ENCODE data around the gene PTGES3. TPM values are rescaled to one million over a fixed set of nuclear protein-coding genes. Genes with fewer than 3 reads are reported as not detected.
"Not testable (repeated sequence)": the region's sequence is repeated elsewhere in the genome, so short reads cannot be mapped to it uniquely, and the experiment has no call there.

The PTGES3 gene, protein sequence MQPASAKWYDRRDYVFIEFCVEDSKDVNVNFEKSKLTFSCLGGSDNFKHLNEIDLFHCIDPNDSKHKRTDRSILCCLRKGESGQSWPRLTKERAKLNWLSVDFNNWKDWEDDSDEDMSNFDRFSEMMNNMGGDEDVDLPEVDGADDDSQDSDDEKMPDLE
- total RNA-seq, result 100 to 1,000 TPM; 166 to 192 TPM

DNA sequence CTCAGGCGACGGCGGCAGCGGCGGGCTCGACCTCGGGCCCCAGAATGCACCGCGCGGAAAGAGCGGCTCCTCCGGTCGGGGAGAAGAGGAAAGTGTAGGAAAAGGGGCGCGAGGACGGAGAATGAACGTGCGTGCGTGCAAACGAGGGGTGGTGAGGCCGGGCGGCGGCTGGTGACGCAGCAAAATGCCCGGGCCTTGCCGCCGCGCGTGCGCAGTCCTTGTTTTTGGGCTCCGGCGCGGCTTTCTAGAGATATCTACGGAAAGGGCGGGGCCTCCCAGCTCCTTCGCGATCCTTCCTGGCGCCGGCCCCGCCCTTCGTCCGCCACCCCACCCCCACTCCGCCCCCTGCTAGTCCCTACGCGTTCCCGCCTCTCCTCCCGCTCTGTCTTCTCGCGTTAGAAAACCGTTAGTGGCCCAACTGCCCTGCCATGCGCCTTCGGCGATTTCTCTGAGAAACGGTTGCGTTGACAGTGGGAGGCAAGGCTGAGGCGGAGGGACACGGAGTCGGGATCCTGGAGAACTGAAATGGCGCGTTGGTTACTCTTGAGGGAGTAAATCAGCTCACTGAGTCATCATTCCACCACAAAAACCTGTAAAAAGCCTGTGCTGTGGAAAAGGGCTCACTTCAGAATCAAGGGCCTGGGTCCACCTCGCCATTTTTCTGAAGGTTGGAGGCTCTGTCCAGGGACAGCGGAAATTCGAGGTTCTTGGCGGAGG is at the start of gene PTGES3:
Gene PTGES3 (minus strand): TSS at position 156 of the 717 bp plus-strand sequence. CDS start 285 bp downstream, outside the sequence.
- ATAC-seq (replicated peaks in 1 of 2) (peak; percentile 83 to 84), DNase-seq (peak; percentile 98 to 99)
- H3K9me3 Mint-ChIP-seq, result no peaks in the 10 kb centered on the region
- H3K4me3 Mint-ChIP-seq, result peak within 1 kb of the TSS; percentile 95 to 99
- peaks cover 11 to 32% of the 10 kb centered on the region in 2 donors for H3K36me3 Mint-ChIP-seq (ENCODE audit: insufficient read depth in 2 of 2)
- H3K4me1 Mint-ChIP-seq (ENCODE audit: low read depth), result peaks cover 39% of the 10 kb centered on the region
- H3K27me3 Mint-ChIP-seq (ENCODE audit: low read depth), result no peaks in the 10 kb centered on the region
- peak within 1 kb of the TSS; percentile 98 for H3K27ac Mint-ChIP-seq

DNA sequence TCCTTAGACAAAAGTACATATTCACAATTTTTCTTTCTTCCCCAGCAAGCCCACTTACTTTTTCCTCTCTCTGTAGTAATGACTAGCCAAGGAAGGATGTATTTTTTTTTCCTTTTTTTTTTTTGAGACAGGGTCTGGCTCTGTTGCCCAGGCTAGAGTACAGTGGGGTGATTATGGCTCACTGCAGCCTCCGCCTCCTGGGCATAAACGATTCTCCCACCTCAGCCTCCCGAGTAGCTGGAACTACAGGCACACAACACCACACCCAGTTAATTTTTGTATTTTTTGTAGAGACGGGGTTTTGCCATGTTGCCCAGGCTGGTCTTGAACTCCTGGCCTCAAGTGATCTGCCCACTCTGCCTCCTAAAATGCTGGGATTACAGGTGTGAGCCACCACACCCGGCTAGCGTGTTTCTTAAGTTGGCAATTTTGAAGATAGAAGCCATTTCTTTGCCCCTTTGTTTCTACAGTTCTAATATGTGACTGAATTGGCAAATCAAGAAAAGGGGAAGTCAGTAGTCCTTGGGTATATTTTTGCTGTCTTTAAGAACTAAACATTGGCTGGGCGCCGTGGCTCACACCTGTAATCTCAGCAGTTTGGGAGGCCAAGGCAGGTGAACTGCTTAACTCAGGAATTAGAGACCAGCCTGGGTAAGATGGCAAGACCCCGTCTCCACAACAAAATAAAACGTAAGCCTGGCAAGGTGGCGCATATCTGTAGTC is 40.2 kb upstream of the PTGES3 start:
- Mint-ChIP-seq H3K4me1 (ENCODE audit: low read depth) (peaks cover 27% of the 10 kb centered on the region), H3K27me3 (ENCODE audit: low read depth) (no peaks in the 10 kb centered on the region), H3K4me3 (no peak overlapping the region), H3K27ac (no peak overlapping the region), H3K36me3 (ENCODE audit: insufficient read depth in 2 of 2) (peaks cover 12 to 44% of the 10 kb centered on the region in 2 donors), H3K9me3 (no peaks in the 10 kb centered on the region)
- no peak for ATAC-seq (replicated peaks in 1 of 2)
- no peak for DNase-seq

GRCh38 chr12:56726196-56726675 is 38.2 kb upstream of the PTGES3 start:
- H3K27ac Mint-ChIP-seq, result peak overlapping the region; percentile 96
- DNase-seq; H3K9me3 Mint-ChIP-seq; H3K27me3 Mint-ChIP-seq (ENCODE audit: low read depth); ATAC-seq (replicated peaks in 1 of 2): not testable (repeated sequence)
- H3K36me3 Mint-ChIP-seq (ENCODE audit: insufficient read depth in 2 of 2), result peaks cover 18 to 49% of the 10 kb centered on the region in 2 donors
- H3K4me1 Mint-ChIP-seq (ENCODE audit: low read depth), result peaks cover 47% of the 10 kb centered on the region
- peak overlapping the region; percentile 96 to 98 for H3K4me3 Mint-ChIP-seq

DNA sequence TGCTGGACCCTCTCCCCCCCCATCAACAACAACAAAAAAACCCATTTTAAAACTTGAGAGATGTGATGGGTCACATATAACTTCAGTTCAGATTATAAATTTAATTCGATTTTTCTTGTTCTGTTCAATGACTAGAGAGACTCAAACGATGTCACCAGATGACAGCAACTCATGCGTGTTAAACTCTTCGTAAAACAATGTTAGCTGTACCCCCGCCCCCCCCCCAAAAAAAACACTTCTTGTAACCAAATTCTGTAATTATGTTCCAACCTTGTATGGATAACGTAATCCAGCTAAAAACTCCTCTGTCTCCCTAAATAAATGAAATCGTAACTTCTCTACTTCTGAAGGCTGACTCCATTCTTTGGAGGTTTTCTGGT is 37.6 kb upstream of the PTGES3 start:
- ATAC-seq (replicated peaks in 1 of 2), result no peak
- Mint-ChIP-seq H3K4me3 (peak overlapping the region; percentile 96 to 98), H3K36me3 (ENCODE audit: insufficient read depth in 2 of 2) (peaks cover 20 to 50% of the 10 kb centered on the region in 2 donors), H3K4me1 (ENCODE audit: low read depth) (peaks cover 52% of the 10 kb centered on the region), H3K9me3 (no peaks in the 10 kb centered on the region), H3K27ac (peak overlapping the region; percentile 96), H3K27me3 (ENCODE audit: low read depth) (no peaks in the 10 kb centered on the region)
- no peak for DNase-seq

DNA sequence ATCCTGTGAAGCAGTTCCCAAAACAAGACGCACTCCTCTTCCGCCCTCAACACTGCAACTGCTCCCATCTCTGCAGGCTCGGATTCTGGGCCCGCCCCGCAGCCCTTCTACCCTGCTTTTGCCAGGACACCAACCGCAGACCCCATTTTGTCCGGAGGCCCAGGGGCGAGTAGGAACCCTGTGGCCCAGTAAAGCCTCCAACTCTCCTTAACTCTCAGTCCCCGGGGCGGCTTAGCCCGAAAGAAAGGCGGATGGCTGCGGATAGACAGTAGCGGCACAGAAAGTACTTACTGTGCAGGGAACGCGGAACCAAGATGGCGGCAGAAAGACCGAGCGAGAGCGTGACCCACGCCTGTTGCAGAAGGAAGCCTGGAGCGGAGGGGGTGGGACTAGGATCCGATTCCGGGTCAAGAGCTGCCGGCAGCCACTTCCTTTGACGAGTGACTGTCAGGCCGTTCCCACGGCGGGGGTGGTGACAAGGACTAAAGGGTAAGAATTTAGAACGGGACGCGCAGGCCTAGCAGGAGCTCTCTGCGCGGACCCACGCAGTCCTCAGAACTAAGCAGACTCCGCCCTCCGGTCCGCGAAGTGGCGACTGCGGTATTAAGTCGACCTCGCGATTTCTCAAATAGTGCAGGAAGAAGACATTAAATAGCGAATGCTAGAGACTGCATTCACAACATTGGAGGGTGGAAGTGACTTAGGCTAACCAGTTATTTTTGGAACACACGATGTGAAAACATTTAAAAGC is 37.1 kb upstream of the PTGES3 start, which contains the start of gene NACA:
Gene NACA (minus strand): TSS at position 328 of the 751 bp plus-strand sequence. CDS start 778 bp downstream, outside the sequence.
- Mint-ChIP-seq H3K27ac (peak within 1 kb of the TSS; percentile 96), H3K4me1 (ENCODE audit: low read depth) (peaks cover 58% of the 10 kb centered on the region), H3K36me3 (ENCODE audit: insufficient read depth in 2 of 2) (peaks cover 25 to 56% of the 10 kb centered on the region in 2 donors), H3K9me3 (no peaks in the 10 kb centered on the region), H3K4me3 (peak within 1 kb of the TSS; percentile 96 to 98), H3K27me3 (ENCODE audit: low read depth) (no peaks in the 10 kb centered on the region)
- ATAC-seq (replicated peaks in 1 of 2), result peak; percentile 97 to 98
- DNase-seq, result peak; percentile 98 to 99

GRCh38 chr12:56724701-56724971 is 36.6 kb upstream of the PTGES3 start:
- DNase-seq (no peak), ATAC-seq (replicated peaks in 1 of 2) (no peak)
- Mint-ChIP-seq H3K36me3 (ENCODE audit: insufficient read depth in 2 of 2) (peaks cover 30 to 58% of the 10 kb centered on the region in 2 donors), H3K4me1 (ENCODE audit: low read depth) (peaks cover 63% of the 10 kb centered on the region), H3K27me3 (ENCODE audit: low read depth) (no peaks in the 10 kb centered on the region), H3K4me3 (peak overlapping the region; percentile 96 to 98), H3K27ac (peak overlapping the region; percentile 96), H3K9me3 (no peaks in the 10 kb centered on the region)

DNA sequence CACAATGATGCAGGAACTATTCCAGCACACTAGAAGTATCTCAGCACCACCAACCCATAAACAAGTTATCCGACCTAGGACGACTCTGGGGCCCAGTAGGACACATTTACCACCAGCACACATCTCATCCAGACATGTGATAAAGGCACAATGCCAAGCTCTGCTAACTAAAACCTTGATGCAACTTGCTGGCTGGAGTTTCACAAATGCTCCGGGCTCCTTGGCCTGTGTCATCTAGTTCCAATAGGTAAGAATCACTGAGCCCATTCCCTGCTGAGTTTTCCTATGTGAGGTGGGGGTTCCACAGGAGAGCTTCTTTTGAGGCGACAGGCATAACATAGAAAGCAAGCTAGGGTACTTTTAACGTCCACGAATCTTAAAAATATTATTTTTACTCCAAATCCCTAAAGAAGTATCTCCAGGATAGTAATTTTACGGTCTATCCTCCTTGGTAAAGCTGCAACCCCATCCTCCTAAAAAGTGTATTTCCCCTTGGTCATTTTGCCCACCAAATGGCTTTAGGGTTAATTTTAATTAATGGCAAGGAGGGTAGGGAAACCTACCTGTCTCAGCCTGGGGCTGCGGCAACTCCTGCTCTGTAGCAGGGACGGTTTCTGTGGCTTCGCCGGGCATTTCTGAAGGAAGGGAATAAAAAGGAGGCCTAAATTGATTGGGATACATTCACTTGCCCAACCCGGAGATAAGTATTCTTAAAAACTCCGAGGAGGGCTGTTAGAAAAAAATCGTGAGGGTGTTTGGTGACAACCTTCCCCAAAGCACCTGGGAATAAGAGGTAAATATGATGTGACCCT is 36.0 kb upstream of the PTGES3 start:
- Mint-ChIP-seq H3K27me3 (ENCODE audit: low read depth) (no peaks in the 10 kb centered on the region), H3K9me3 (no peaks in the 10 kb centered on the region), H3K27ac (peak overlapping the region; percentile 96), H3K36me3 (ENCODE audit: insufficient read depth in 2 of 2) (peaks cover 33 to 60% of the 10 kb centered on the region in 2 donors), H3K4me3 (peak overlapping the region; percentile 96 to 98), H3K4me1 (ENCODE audit: low read depth) (peaks cover 69% of the 10 kb centered on the region)
- ATAC-seq (replicated peaks in 1 of 2), result no peak
- DNase-seq, result peak in 1 of 2 donors; percentile 23

GRCh38 chr12:56723352-56723751 is 35.3 kb upstream of the PTGES3 start:
- Mint-ChIP-seq H3K4me3 (peak overlapping the region; percentile 96 to 98), H3K4me1 (ENCODE audit: low read depth) (peaks cover 75% of the 10 kb centered on the region), H3K27me3 (ENCODE audit: low read depth) (no peaks in the 10 kb centered on the region), H3K9me3 (no peaks in the 10 kb centered on the region), H3K27ac (peak overlapping the region; percentile 96), H3K36me3 (ENCODE audit: insufficient read depth in 2 of 2) (peaks cover 34 to 64% of the 10 kb centered on the region in 2 donors)
- DNase-seq (no peak), ATAC-seq (replicated peaks in 1 of 2) (no peak)

- ATAC-seq (replicated peaks in 1 of 2), result no peak
- H3K36me3 Mint-ChIP-seq (ENCODE audit: insufficient read depth in 2 of 2), result peaks cover 34 to 64% of the 10 kb centered on the region in 2 donors
- H3K27ac Mint-ChIP-seq, result peak overlapping the region; percentile 96
- H3K9me3 Mint-ChIP-seq, result no peaks in the 10 kb centered on the region
- peak overlapping the region; percentile 96 to 98 for H3K4me3 Mint-ChIP-seq
- H3K4me1 Mint-ChIP-seq (ENCODE audit: low read depth), result peaks cover 75% of the 10 kb centered on the region
- no peaks in the 10 kb centered on the region for H3K27me3 Mint-ChIP-seq (ENCODE audit: low read depth)
- no peak for DNase-seq
Measured at GRCh38 chr12:56722832-56723231, 34.7 kb upstream of the PTGES3 start.

- H3K4me3 Mint-ChIP-seq, result peak overlapping the region; percentile 96 to 98
- H3K36me3 Mint-ChIP-seq (ENCODE audit: insufficient read depth in 2 of 2), result peaks cover 32 to 66% of the 10 kb centered on the region in 2 donors
- peaks cover 77% of the 10 kb centered on the region for H3K4me1 Mint-ChIP-seq (ENCODE audit: low read depth)
- H3K9me3 Mint-ChIP-seq, result no peaks in the 10 kb centered on the region
- no peak for ATAC-seq (replicated peaks in 1 of 2)
- no peaks in the 10 kb centered on the region for H3K27me3 Mint-ChIP-seq (ENCODE audit: low read depth)
- peak overlapping the region; percentile 94 for H3K27ac Mint-ChIP-seq
- no peak for DNase-seq
Measured at GRCh38 chr12:56721721-56722120, 33.6 kb upstream of the PTGES3 start.

DNA sequence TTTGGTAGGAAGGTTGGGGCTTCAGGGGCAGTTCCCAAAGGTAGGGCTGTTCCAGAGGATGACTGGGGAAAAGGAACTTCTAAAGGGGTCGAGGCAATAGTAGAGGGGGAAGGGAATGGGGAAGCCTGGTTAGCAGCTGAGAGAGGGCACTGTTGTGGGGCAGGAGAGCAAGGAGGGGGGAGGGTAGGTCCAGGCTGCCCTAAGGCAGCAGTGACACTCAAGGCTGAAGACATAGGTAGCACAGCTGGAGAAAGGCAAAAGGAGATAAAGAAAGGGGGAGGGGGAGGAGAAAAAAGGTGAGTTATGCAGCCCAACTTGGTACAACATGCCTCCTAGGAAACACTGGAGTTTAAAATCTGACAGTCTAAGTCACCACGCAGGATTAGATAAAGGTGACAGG is 33.1 kb upstream of the PTGES3 start:
- Mint-ChIP-seq H3K4me3 (peak overlapping the region; percentile 96 to 98), H3K27me3 (ENCODE audit: low read depth) (no peaks in the 10 kb centered on the region), H3K4me1 (ENCODE audit: low read depth) (peaks cover 78% of the 10 kb centered on the region), H3K36me3 (ENCODE audit: insufficient read depth in 2 of 2) (peaks cover 33 to 66% of the 10 kb centered on the region in 2 donors), H3K9me3 (no peaks in the 10 kb centered on the region), H3K27ac (peak overlapping the region; percentile 94)
- ATAC-seq (replicated peaks in 1 of 2) (no peak), DNase-seq (no peak)

- ATAC-seq (replicated peaks in 1 of 2), result no peak
- Mint-ChIP-seq H3K4me3 (peak overlapping the region; percentile 96 to 98), H3K27ac (peak overlapping the region; percentile 94), H3K36me3 (ENCODE audit: insufficient read depth in 2 of 2) (peaks cover 36 to 70% of the 10 kb centered on the region in 2 donors), H3K27me3 (ENCODE audit: low read depth) (no peaks in the 10 kb centered on the region), H3K9me3 (no peaks in the 10 kb centered on the region), H3K4me1 (ENCODE audit: low read depth) (peaks cover 78% of the 10 kb centered on the region)
- no peak for DNase-seq
Measured at GRCh38 chr12:56720731-56721151, 32.7 kb upstream of the PTGES3 start.
